Upper lobe of left lung (tissue), 4 donors: Measurements from ENCODE around the gene PPP1CA.

ENCODE experiments used
- POLR2A ChIP-seq, 4 donors: fragments of 450-650 bp; IDR thresholded peaks; one replicate each; pipeline ENCODE4 v1.5.1; 2016 to 2017; ENCODE audit warnings: antibody characterized with exemption in 4 of 4, mild to moderate bottlenecking in 2 of 4
- POLR2AphosphoS5 ChIP-seq, 2 donors: sonication (generic); formaldehyde crosslinking; IDR thresholded peaks; one replicate each; pipeline ENCODE4 v1.5.1; 2017; ENCODE audit warnings: antibody characterized with exemption in 2 of 2
- TF ChIP-seq, protein P1 (sequence below), 6 experiments: fragments of 450-650 bp in 4 of 6; fragments of 200-600 bp in 2 of 6; sonication (generic) in 2 of 6; IDR thresholded peaks; one replicate each; pipeline ENCODE4 v1.5.1; 2016 to 2019; ENCODE audit warnings: antibody characterized with exemption in 6 of 6

DNA sequence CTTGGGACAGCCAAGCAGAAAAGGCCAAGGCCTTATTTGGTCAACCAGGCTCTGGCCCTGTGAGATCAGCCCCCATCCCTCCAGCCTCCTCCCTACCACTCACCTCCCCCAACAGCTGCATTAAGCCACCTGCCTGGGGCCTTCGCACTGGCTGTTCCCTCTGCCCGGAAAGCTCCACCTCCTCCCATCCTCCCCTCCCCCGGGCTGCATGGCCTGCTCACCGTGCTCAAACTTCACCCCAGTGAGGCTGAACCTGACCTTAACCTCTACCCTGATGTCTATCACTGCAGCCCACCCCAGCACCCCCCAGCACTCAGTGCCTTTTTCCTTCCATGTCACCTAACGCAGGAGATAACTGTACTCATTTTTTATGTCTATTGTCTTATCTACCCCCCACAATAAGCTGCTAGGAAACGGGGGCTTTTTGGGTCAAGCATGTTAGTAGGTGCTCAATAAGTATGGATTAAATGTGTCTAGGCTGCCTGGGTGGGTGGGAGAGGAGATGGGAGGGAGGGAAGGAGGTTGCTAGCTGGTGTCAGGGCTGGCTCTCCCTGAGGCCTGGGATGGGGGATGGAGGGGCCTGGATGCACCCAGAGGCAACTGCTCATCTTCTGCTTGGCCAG lies 34.9 kb upstream of the PPP1CA start:
- TF ChIP-seq, protein P1, sequence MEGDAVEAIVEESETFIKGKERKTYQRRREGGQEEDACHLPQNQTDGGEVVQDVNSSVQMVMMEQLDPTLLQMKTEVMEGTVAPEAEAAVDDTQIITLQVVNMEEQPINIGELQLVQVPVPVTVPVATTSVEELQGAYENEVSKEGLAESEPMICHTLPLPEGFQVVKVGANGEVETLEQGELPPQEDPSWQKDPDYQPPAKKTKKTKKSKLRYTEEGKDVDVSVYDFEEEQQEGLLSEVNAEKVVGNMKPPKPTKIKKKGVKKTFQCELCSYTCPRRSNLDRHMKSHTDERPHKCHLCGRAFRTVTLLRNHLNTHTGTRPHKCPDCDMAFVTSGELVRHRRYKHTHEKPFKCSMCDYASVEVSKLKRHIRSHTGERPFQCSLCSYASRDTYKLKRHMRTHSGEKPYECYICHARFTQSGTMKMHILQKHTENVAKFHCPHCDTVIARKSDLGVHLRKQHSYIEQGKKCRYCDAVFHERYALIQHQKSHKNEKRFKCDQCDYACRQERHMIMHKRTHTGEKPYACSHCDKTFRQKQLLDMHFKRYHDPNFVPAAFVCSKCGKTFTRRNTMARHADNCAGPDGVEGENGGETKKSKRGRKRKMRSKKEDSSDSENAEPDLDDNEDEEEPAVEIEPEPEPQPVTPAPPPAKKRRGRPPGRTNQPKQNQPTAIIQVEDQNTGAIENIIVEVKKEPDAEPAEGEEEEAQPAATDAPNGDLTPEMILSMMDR (IDR thresholded peaks at IDR 0.05): no peak
- TF ChIP-seq POLR2A (IDR thresholded peaks at IDR 0.05) (no peak), POLR2AphosphoS5 (IDR thresholded peaks at IDR 0.05) (no peak)
